Measurements from ENCODE around the gene P3H4.

DNA sequence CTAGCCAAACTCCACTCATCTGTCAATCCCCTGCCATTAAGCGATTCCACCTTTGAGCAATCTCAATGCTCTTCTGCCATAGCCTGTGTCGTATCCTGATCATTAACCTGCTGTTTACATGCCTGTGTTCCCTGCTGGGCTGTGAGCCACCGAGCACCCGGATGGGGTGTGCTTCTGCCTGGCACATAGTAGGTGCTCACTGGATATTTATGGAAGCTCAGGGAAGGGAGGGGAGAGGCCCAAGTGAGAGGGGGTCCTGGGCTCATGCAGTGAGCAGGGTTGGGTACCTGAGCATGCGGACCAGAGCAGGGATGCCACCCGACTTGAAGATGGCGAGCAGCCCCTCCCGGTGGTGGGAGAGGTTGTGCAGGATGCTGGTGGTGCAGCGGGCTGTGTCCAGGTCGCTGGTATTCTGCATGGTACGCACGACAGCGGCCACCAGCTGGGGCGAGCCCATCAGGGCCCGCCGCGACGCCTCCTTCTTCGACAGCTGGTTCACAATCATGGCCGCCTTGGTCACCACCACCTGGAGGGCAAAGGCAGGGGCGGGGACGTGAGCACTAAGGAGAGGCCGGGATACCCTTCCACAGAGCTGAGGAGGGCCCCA lies 43.0 kb downstream of the P3H4 start:
- TF ChIP-seq CTCF (conservative IDR thresholded peaks at IDR 0.05; ENCODE audit: low read depth, low read length), result no peak
- TF ChIP-seq EZH2 (IDR thresholded peaks at IDR 0.05; ENCODE audit: low read length, unreplicated experiment), result no peak
